ENCODE results near the gene RBM5. TPM values are rescaled to one million over a fixed set of nuclear protein-coding genes. Genes with fewer than 3 reads are reported as not detected.
A peak's percentile ranks its signal among the peaks of the same experiment; 100 is the strongest.

RBM5 gene
- total and polyA plus RNA-seq, 4 donors, result 21.0 to 222 (median 158) TPM

DNA sequence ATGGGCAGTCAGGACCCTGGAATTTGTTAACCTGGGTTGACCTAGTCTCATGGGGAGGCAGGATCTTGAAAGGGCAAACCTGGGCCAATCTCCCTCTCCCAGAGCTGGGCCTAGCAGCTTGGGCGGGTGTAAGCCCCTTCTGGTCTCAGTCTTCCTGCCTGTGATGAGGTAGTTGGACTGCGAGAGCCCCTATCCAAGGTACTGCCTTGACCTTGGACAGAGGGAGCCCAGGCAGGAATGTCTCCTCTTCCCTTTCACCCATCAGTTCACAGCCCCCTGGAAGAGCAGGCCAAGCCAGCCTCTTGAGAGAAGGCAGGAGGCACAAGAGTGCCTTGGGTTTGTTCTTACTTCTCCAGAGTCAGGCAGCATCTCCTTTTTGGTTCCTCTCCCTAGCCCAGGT is 41.7 kb downstream of the RBM5 start:
- H3K27me3 ChIP-seq (ENCODE audit: control insufficient read depth in 1 of 2, insufficient read depth in 2 of 2, low read length in 1 of 2), result no peaks in the 10 kb centered on the region
- H3K9me3 ChIP-seq (ENCODE audit: control insufficient read depth, low read length), result no peaks in the 10 kb centered on the region
- ATAC-seq (ENCODE audit: low FRiP score) (no peak), DNase-seq (peak in 1 of 2 donors; percentile 2)
- no peaks in the 10 kb centered on the region for H3K36me3 ChIP-seq (ENCODE audit: control insufficient read depth in 1 of 2, insufficient read depth in 2 of 2, low read length in 1 of 2)
- no peak overlapping the region for H3K27ac ChIP-seq (ENCODE audit: low read depth in 1 of 2, low read length in 2 of 2)
- H3K4me3 ChIP-seq (ENCODE audit: low read length in 2 of 2), result no peak overlapping the region
- 93 to 100% methylated on average over 2 of the region's 2 CpGs for WGBS, 2 donors
- intact Hi-C loops (cut with DNase I), result no loop called here
- H3K4me1 ChIP-seq (ENCODE audit: control insufficient read depth in 1 of 2, insufficient read depth in 2 of 2, low read length in 2 of 2), result no peaks in the 10 kb centered on the region

DNA sequence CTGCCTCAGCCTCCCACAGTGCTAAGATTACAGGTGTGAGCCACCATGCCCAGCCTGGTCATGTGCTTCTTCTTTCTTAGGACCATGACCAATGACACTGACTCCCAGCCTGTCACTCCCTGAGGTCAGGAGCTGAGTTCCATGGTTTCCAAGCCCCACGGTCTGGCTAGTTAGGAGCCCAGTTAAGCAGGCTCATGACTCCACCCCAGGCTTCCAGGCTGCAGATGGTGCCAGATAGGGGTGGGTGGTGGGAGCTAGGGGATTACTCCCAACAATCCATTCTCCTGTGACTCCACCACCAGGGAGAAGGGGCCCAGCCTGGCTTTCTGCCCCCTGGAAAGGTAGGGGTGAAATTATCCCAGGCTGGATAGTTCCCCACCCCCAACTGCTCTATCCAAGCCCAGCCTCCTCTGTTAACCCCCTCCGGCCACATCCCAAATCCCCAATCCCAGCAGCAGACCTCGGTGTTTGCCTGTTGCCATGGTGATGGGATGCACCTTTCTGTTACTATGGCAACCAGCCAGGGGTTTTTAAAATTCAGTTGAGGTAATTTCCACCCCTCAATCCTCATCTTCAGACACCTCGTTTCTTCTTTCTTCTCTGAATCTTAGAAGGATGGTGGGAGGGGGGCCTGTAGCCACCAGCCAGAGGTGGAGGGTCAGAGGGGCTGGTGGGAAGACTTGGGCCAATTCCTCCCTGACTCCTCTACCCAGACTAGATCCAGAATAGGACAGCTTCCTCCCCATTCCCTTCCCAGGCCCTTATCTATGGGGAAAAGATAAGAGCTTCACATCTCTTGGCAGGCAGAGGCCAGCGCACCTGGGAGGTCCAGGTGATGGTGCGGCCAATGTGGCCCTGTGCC is 43.9 kb downstream of the RBM5 start:
- no peaks in the 10 kb centered on the region for H3K36me3 ChIP-seq (ENCODE audit: control insufficient read depth in 1 of 2, insufficient read depth in 2 of 2, low read length in 1 of 2)
- H3K9me3 ChIP-seq (ENCODE audit: control insufficient read depth, low read length), result no peaks in the 10 kb centered on the region
- no peak overlapping the region for H3K4me3 ChIP-seq (ENCODE audit: low read length in 2 of 2)
- no peak for DNase-seq
- no peak for ATAC-seq (ENCODE audit: low FRiP score)
- no peaks in the 10 kb centered on the region for H3K27me3 ChIP-seq (ENCODE audit: control insufficient read depth in 1 of 2, insufficient read depth in 2 of 2, low read length in 1 of 2)
- 80 to 83% methylated on average over 6 of the region's 6 CpGs for WGBS, 2 donors
- H3K27ac ChIP-seq (ENCODE audit: low read depth in 1 of 2, low read length in 2 of 2), result no peak overlapping the region
- no peaks in the 10 kb centered on the region for H3K4me1 ChIP-seq (ENCODE audit: control insufficient read depth in 1 of 2, insufficient read depth in 2 of 2, low read length in 2 of 2)
- intact Hi-C loops (cut with DNase I), result no loop called here

DNA sequence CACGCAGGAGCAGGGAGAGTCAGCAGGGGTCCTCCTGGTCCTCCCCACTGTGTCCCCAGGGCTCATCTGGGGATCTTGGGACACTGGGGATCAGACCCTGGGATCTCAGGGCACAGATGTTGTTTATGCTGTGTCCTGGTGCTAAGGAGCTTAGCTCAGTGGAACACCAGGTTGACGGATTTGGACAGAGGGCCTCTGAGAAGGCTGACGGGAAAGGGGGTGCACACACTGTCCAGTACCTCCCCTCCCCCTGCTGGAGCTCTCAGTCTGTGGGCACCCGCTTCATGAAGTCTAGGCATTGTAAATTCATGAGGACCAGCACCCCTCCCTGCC is 44.5 kb downstream of the RBM5 start:
- WGBS, 2 donors, result 84 to 87% methylated on average over 4 of the region's 4 CpGs
- H3K4me3 ChIP-seq (ENCODE audit: low read length in 2 of 2), result no peak overlapping the region
- H3K27me3 ChIP-seq (ENCODE audit: control insufficient read depth in 1 of 2, insufficient read depth in 2 of 2, low read length in 1 of 2), result no peaks in the 10 kb centered on the region
- no peak for ATAC-seq (ENCODE audit: low FRiP score)
- no peak for DNase-seq
- H3K27ac ChIP-seq (ENCODE audit: low read depth in 1 of 2, low read length in 2 of 2), result no peak overlapping the region
- H3K4me1 ChIP-seq (ENCODE audit: control insufficient read depth in 1 of 2, insufficient read depth in 2 of 2, low read length in 2 of 2), result no peaks in the 10 kb centered on the region
- no peaks in the 10 kb centered on the region for H3K9me3 ChIP-seq (ENCODE audit: control insufficient read depth, low read length)
- no peaks in the 10 kb centered on the region for H3K36me3 ChIP-seq (ENCODE audit: control insufficient read depth in 1 of 2, insufficient read depth in 2 of 2, low read length in 1 of 2)
- intact Hi-C loops (cut with DNase I), result no loop called here

DNA sequence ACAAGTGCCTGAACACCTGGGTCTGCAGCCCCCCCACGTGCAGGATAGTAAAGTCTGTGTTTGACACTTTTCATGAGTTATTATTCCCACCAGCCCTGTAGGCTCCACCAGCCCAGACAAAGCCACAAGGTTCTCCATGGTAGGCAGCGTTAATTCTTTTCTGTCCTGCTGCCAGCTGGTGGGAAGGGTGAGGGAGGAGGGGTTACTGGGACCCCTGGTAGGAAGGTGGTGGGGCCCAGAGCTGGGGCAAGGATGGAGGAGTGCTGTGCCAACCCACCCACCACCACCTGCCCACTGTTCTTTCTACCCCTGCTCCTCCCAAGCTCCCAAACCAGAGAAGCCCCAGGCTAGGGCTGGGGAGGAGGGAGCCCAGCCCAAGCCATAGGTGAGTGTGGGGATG is 45.6 kb downstream of the RBM5 start:
- 70 to 80% methylated on average over 2 of the region's 2 CpGs for WGBS, 2 donors
- ATAC-seq (ENCODE audit: low FRiP score), result no peak

DNA sequence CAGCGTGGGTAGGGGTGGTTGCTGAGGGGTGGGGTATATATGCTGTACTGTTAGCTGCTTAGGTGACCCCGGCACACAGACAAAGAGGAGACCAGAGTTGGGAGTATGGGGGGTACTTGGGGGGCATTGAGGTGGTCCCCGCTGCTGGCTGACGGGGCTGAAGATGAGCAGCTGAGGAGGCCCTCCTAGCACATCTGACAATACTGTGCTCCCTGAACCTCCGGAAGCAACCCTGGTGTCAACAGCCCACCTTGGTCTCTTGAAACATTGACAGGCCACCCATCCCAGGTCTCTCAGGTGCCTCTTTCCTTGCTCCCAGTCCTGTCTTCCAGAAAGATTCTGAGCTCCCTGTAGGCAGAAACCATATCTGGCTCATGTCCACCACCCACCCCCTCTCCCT is 47.2 kb downstream of the RBM5 start:
- H3K4me1 ChIP-seq (ENCODE audit: control insufficient read depth in 1 of 2, insufficient read depth in 2 of 2, low read length in 2 of 2), result no peaks in the 10 kb centered on the region
- no peak for ATAC-seq (ENCODE audit: low FRiP score)
- H3K36me3 ChIP-seq (ENCODE audit: control insufficient read depth in 1 of 2, insufficient read depth in 2 of 2, low read length in 1 of 2), result no peaks in the 10 kb centered on the region
- intact Hi-C loops (cut with DNase I), result no loop called here
- 93 to 97% methylated on average over 5 of the region's 5 CpGs for WGBS, 2 donors
- no peak overlapping the region for H3K27ac ChIP-seq (ENCODE audit: low read depth in 1 of 2, low read length in 2 of 2)
- no peak overlapping the region for H3K4me3 ChIP-seq (ENCODE audit: low read length in 2 of 2)
- no peaks in the 10 kb centered on the region for H3K9me3 ChIP-seq (ENCODE audit: control insufficient read depth, low read length)
- no peak for DNase-seq
- no peaks in the 10 kb centered on the region for H3K27me3 ChIP-seq (ENCODE audit: control insufficient read depth in 1 of 2, insufficient read depth in 2 of 2, low read length in 1 of 2)

More for the DNA sequence above, 45.6 kb downstream of the RBM5 start:
- H3K4me3 ChIP-seq (ENCODE audit: low read length in 2 of 2), result no peak overlapping the region
- no peaks in the 10 kb centered on the region for H3K4me1 ChIP-seq (ENCODE audit: control insufficient read depth in 1 of 2, insufficient read depth in 2 of 2, low read length in 2 of 2)
- intact Hi-C loops (cut with DNase I), result no loop called here
- H3K9me3 ChIP-seq (ENCODE audit: control insufficient read depth, low read length), result no peaks in the 10 kb centered on the region
- no peak overlapping the region for H3K27ac ChIP-seq (ENCODE audit: low read depth in 1 of 2, low read length in 2 of 2)
- no peaks in the 10 kb centered on the region for H3K36me3 ChIP-seq (ENCODE audit: control insufficient read depth in 1 of 2, insufficient read depth in 2 of 2, low read length in 1 of 2)
- DNase-seq, result no peak
- H3K27me3 ChIP-seq (ENCODE audit: control insufficient read depth in 1 of 2, insufficient read depth in 2 of 2, low read length in 1 of 2), result no peaks in the 10 kb centered on the region

DNA sequence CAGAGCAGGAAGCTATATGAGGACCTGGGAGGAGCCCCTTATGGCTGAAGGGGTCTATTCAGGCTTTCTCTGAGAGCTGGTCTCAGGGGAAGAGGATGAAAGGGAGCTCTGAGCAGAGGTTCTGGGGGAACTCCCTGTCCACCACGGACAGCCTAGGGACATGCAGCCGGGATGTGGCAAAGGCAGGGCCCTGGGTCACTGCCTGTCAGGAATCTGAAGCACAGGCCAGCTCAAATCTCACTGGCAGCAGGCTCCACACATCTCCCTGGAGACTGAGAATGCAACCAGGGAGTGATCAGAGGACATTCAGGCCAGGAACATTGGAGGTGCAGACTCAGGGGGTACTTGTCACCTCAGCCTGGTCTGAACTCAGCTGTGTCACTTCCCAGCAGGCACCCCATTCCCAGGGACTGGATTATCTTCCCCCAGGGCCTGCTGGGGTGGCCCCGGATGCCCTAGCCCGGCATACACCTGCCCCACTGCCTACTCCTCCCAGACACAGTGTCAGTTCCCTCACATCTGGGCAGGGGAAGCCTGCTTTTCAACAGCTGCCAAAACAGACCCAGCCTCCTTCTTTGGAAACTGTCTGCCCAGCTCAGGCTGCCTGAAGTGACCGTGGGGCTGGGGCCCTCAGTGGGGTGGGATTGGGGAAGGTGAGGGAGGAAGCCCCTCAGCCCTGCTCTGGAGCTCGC is 48.1 kb downstream of the RBM5 start:
- no peaks in the 10 kb centered on the region for H3K36me3 ChIP-seq (ENCODE audit: control insufficient read depth in 1 of 2, insufficient read depth in 2 of 2, low read length in 1 of 2)
- intact Hi-C loops (cut with DNase I), result no loop called here
- no peaks in the 10 kb centered on the region for H3K9me3 ChIP-seq (ENCODE audit: control insufficient read depth, low read length)
- no peaks in the 10 kb centered on the region for H3K27me3 ChIP-seq (ENCODE audit: control insufficient read depth in 1 of 2, insufficient read depth in 2 of 2, low read length in 1 of 2)
- H3K4me3 ChIP-seq (ENCODE audit: low read length in 2 of 2), result no peak overlapping the region
- H3K27ac ChIP-seq (ENCODE audit: low read depth in 1 of 2, low read length in 2 of 2), result no peak overlapping the region
- H3K4me1 ChIP-seq (ENCODE audit: control insufficient read depth in 1 of 2, insufficient read depth in 2 of 2, low read length in 2 of 2), result no peaks in the 10 kb centered on the region
- ATAC-seq (ENCODE audit: low FRiP score), result no peak
- DNase-seq, result no peak
- WGBS, 2 donors, result 62% methylated on average over 6 of the region's 6 CpGs

DNA sequence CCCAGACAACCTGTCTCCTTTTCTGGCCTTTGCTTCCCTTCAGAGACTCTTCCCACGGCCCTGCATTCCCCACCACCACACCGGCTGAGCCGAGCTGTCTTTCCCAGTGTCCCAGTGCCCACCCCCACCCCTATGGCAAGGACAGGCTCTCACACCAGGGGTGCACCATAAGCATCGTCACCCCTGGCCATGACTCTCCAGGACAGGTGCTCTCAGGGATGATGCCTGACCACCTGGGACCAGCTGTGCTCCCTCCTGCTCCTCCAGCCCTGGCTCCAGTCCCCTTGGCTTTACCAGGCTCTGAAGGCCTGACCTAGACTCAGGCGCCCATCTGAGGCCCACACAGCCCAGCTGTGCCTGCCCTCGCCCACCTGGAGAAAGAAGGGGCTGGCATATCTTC is 48.8 kb downstream of the RBM5 start:
- DNase-seq, result no peak
- ATAC-seq (ENCODE audit: low FRiP score), result no peak
- Histone ChIP-seq H3K9me3 (ENCODE audit: control insufficient read depth, low read length) (no peaks in the 10 kb centered on the region), H3K4me1 (ENCODE audit: control insufficient read depth in 1 of 2, insufficient read depth in 2 of 2, low read length in 2 of 2) (no peaks in the 10 kb centered on the region), H3K27ac (ENCODE audit: low read depth in 1 of 2, low read length in 2 of 2) (no peak overlapping the region), H3K27me3 (ENCODE audit: control insufficient read depth in 1 of 2, insufficient read depth in 2 of 2, low read length in 1 of 2) (no peaks in the 10 kb centered on the region), H3K4me3 (ENCODE audit: low read length in 2 of 2) (no peak overlapping the region), H3K36me3 (ENCODE audit: control insufficient read depth in 1 of 2, insufficient read depth in 2 of 2, low read length in 1 of 2) (no peaks in the 10 kb centered on the region)
- WGBS, 2 donors, result 90 to 92% methylated on average over 6 of the region's 6 CpGs
- intact Hi-C loops (cut with DNase I), result no loop called here

DNA sequence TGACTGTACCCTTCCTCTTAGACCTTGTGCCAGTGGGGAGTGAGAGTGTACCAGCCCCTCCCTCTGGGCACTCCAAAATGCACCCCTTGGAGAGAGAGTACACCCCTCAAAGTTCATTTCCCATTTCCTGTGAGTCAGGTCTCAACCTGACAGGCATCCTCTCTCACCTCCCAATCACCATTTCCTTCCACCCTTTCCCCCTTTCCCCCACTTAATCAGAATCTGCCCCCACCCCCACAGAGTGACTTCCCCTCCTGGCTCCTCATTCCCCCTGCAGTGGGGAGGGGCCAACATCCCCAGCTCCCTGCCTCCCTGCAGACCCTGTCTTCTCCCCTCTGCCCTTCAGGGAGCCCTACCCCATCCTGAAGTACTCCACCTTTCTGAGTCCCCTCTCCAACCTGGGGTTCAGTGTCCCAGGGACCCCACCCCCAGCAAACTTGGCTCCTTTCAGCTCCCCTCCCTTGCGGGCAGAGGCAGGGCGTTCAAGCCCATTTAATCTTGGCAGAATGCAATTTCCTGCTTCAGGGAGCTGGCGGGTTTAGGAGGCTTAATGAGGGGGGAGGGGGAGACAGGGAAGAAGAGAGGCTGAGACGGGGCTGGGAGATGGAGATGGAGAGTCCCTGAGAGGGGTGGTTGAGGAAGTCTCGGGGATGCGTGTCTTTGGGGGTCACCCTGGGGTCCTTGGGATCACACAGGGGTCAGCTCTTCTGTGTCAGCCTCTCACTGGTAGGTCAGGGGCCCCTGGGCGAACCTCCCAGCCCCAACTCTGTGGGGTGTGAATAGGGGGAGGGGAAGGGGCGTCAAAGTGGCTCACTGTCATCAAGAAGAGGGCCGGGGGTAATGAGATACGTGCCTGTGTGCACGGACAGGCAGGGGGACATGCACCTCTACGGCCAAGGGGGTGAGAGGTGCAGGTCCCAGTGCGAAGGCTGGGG is 49.8 kb downstream of the RBM5 start:
- intact Hi-C loops (cut with DNase I), result no loop called here
- 32 to 37% methylated on average over 13 of the region's 13 CpGs for WGBS, 2 donors
- Histone ChIP-seq H3K4me1 (ENCODE audit: control insufficient read depth in 1 of 2, insufficient read depth in 2 of 2, low read length in 2 of 2) (no peaks in the 10 kb centered on the region), H3K9me3 (ENCODE audit: control insufficient read depth, low read length) (no peaks in the 10 kb centered on the region), H3K27me3 (ENCODE audit: control insufficient read depth in 1 of 2, insufficient read depth in 2 of 2, low read length in 1 of 2) (no peaks in the 10 kb centered on the region), H3K27ac (ENCODE audit: low read depth in 1 of 2, low read length in 2 of 2) (no peak overlapping the region), H3K36me3 (ENCODE audit: control insufficient read depth in 1 of 2, insufficient read depth in 2 of 2, low read length in 1 of 2) (no peaks in the 10 kb centered on the region), H3K4me3 (ENCODE audit: low read length in 2 of 2) (no peak overlapping the region)
- no peak for ATAC-seq (ENCODE audit: low FRiP score)
- DNase-seq, result no peak
